CD14-positive monocyte (primary cell): ENCODE results near the gene TRPV5. TPM values are rescaled to one million over a fixed set of nuclear protein-coding genes. Genes with fewer than 3 reads are reported as not detected.

Source experiments
- DNase-seq, 3 donors: peaks; one replicate each; pipeline ENCODE4 v3.0.0-alpha.2; 2011 to 2022
- H2AFZ ChIP-seq: 2 replicates; pipeline ENCODE4 v1.6.0; 2012; ENCODE audit warnings: mild to moderate bottlenecking, low read depth, low read length, inconsistent platforms; ENCODE audit not compliant: insufficient read depth, poor library complexity, severe bottlenecking
- H3K27ac ChIP-seq, 2 donors: 1 replicate in 1 of 2; 2 replicates in 1 of 2; pipeline ENCODE4 v1.5.1; 2012 to 2013; ENCODE audit warnings: low read length in 2 of 2, control low read depth in 1 of 2, inconsistent platforms in 1 of 2, low read depth in 1 of 2, mild to moderate bottlenecking in 1 of 2
- H3K27me3 ChIP-seq, 2 donors: one replicate each; pipeline versions ENCODE4 v1.6.0 to v1.6.1; 2011 to 2013; ENCODE audit warnings: low read length in 2 of 2; ENCODE audit not compliant: control insufficient read depth in 2 of 2, insufficient read depth in 2 of 2
- H3K36me3 ChIP-seq, 2 donors: replicated peaks in 1 of 2; 1 replicate in 1 of 2; 2 replicates in 1 of 2; pipeline versions ENCODE4 v1.5.1 to v1.6.1; 2012 to 2013; ENCODE audit warnings: low read length in 2 of 2, control low read depth in 1 of 2, inconsistent platforms in 1 of 2, mild to moderate bottlenecking in 1 of 2; ENCODE audit not compliant: insufficient read depth in 2 of 2, control insufficient read depth in 1 of 2
- H3K4me1 ChIP-seq, 2 donors: 1 replicate in 1 of 2; 2 replicates in 1 of 2; pipeline versions ENCODE4 v1.5.1 to v1.6.1; 2012 to 2013; ENCODE audit warnings: low read length in 2 of 2, control low read depth in 1 of 2, inconsistent platforms in 1 of 2, mild to moderate bottlenecking in 1 of 2, moderate library complexity in 1 of 2; ENCODE audit not compliant: insufficient read depth in 2 of 2, control insufficient read depth in 1 of 2
- H3K4me2 ChIP-seq: replicated peaks from 2 replicates; pipeline ENCODE3; 2012; ENCODE audit warnings: low read length, moderate library complexity, mild to moderate bottlenecking; ENCODE audit not compliant: poor library complexity, severe bottlenecking; ENCODE audit errors: extremely low read depth
- H3K4me3 ChIP-seq, 3 experiments: fragments of 200-600 bp in 1 of 3; sonication (generic) in 1 of 3; replicated peaks in 1 of 3; 1 replicate in 2 of 3; 2 replicates in 1 of 3; pipeline ENCODE4 v1.5.1; 2011 to 2013; ENCODE audit warnings: low read length in 3 of 3, mild to moderate bottlenecking in 3 of 3, control low read depth in 2 of 3, low read depth in 2 of 3, inconsistent platforms in 1 of 3, moderate library complexity in 1 of 3
- H3K79me2 ChIP-seq: 2 replicates; pipeline ENCODE4 v1.6.0; 2012; ENCODE audit warnings: mild to moderate bottlenecking, control low read depth, inconsistent platforms, low read length, moderate library complexity; ENCODE audit not compliant: insufficient read depth
- H3K9ac ChIP-seq: 2 replicates; pipeline ENCODE4 v1.6.0; 2017; ENCODE audit warnings: low read length, mild to moderate bottlenecking; ENCODE audit not compliant: insufficient read depth, poor library complexity, severe bottlenecking
- H3K9me3 ChIP-seq, 2 donors: replicated peaks in 1 of 2; 1 replicate in 1 of 2; 2 replicates in 1 of 2; pipeline versions ENCODE4 v1.5.1 to v1.6.1; 2012 to 2013; ENCODE audit warnings: low read length in 2 of 2, control low read depth in 1 of 2; ENCODE audit not compliant: control insufficient read depth in 1 of 2, insufficient read depth in 1 of 2
- H4K20me1 ChIP-seq: 2 replicates; pipeline ENCODE4 v1.6.0; 2012; ENCODE audit warnings: mild to moderate bottlenecking, low read length, control low read depth, moderate library complexity; ENCODE audit not compliant: insufficient read depth
- H3K27ac Mint-ChIP-seq, 7 donors: one replicate each; pipeline ENCODE4 v1.8.0; 2020; ENCODE audit warnings: mild to moderate bottlenecking in 7 of 7, mixed read lengths in 7 of 7, moderate library complexity in 6 of 7, inconsistent platforms in 2 of 7
- H3K27me3 Mint-ChIP-seq, 3 donors: one replicate each; pipeline ENCODE4 v1.8.0; 2021 to 2022; ENCODE audit warnings: low read depth in 3 of 3, mild to moderate bottlenecking in 3 of 3, mixed read lengths in 3 of 3, moderate library complexity in 3 of 3, inconsistent platforms in 1 of 3
- H3K36me3 Mint-ChIP-seq, 2 donors: one replicate each; pipeline ENCODE4 v1.8.0; 2020; ENCODE audit warnings: mixed read lengths in 2 of 2, inconsistent platforms in 1 of 2, mild to moderate bottlenecking in 1 of 2
- H3K4me1 Mint-ChIP-seq: one replicate; pipeline ENCODE4 v1.8.0; 2020; ENCODE audit warnings: mild to moderate bottlenecking, mixed read lengths
- H3K4me3 Mint-ChIP-seq, 2 donors: one replicate each; pipeline ENCODE4 v1.8.0; 2020; ENCODE audit warnings: mild to moderate bottlenecking in 2 of 2, mixed read lengths in 2 of 2, moderate library complexity in 1 of 2
- H3K9me3 Mint-ChIP-seq, 7 donors: one replicate each; pipeline ENCODE4 v1.8.0; 2020 to 2022; ENCODE audit warnings: mixed read lengths in 7 of 7, mild to moderate bottlenecking in 6 of 7, moderate library complexity in 6 of 7, inconsistent platforms in 2 of 7
- intact Hi-C, 2 donors: fragments of 100-400 bp; cut with micrococcal nuclease; formaldehyde crosslinking; loops; one replicate each; pipeline versions ENCODE4 v1.15.0 to v1.15.1; 2023
- polyA plus RNA-seq, 3 donors: library from polyadenylated mRNA; depleted of rRNA in 1 of 3; unstranded in 2 of 3; stranded (reverse) in 1 of 3; fragments of 300-500 nt in 2 of 3; fragments of >200 nt in 1 of 3; fragmentation: Illumina TruSeq in 2 of 3; gene quantifications; 1 replicate in 2 of 3; 2 replicates in 1 of 3; pipeline ENCODE4 v1.2.3, GENCODE V29; 2012 to 2021
- TF ChIP-seq, protein P1 (sequence below): fragments of 200-600 bp; IDR thresholded peaks from one replicate; pipeline ENCODE4 v1.8.0; 2022; ENCODE audit warnings: antibody characterized with exemption, mild to moderate bottlenecking

The TRPV5 gene
- polyA plus RNA-seq, 3 donors, result not detected

- H3K27me3 ChIP-seq, result no peaks in the 10 kb centered on the region
- Mint-ChIP-seq H3K27me3 (peaks cover 0 to 3% (median 0%) of the 10 kb centered on the region in 3 donors), H3K27ac (no peak overlapping the region), H3K4me3 (no peak overlapping the region), H3K4me1 (peaks cover 27% of the 10 kb centered on the region), H3K9me3 (peaks cover 0 to 1% (median 0%) of the 10 kb centered on the region in 7 donors), H3K36me3 (peaks cover 33 to 34% of the 10 kb centered on the region in 2 donors)
- no peak overlapping the region for H3K4me3 ChIP-seq
- H3K79me2 ChIP-seq, result no peaks in the 10 kb centered on the region
- H4K20me1 ChIP-seq, result no peaks in the 10 kb centered on the region
- peaks cover 11 to 19% of the 10 kb centered on the region in 2 donors for H3K4me1 ChIP-seq
- intact Hi-C loops, result loop anchor here (5.0 to 10.0 kb wide), 3 partner anchors 143 to 348 kb away; no protein-coding TSS in a partner anchor
- H3K9ac ChIP-seq, result no peak overlapping the region
- H2AFZ ChIP-seq, result no peak overlapping the region
- H3K4me2 ChIP-seq, result no peak overlapping the region
- no peak overlapping the region for H3K27ac ChIP-seq
- H3K36me3 ChIP-seq, result peaks cover 15 to 36% of the 10 kb centered on the region in 2 donors
- no peaks in the 10 kb centered on the region for H3K9me3 ChIP-seq
- no peak for DNase-seq
- TF ChIP-seq, protein P1, sequence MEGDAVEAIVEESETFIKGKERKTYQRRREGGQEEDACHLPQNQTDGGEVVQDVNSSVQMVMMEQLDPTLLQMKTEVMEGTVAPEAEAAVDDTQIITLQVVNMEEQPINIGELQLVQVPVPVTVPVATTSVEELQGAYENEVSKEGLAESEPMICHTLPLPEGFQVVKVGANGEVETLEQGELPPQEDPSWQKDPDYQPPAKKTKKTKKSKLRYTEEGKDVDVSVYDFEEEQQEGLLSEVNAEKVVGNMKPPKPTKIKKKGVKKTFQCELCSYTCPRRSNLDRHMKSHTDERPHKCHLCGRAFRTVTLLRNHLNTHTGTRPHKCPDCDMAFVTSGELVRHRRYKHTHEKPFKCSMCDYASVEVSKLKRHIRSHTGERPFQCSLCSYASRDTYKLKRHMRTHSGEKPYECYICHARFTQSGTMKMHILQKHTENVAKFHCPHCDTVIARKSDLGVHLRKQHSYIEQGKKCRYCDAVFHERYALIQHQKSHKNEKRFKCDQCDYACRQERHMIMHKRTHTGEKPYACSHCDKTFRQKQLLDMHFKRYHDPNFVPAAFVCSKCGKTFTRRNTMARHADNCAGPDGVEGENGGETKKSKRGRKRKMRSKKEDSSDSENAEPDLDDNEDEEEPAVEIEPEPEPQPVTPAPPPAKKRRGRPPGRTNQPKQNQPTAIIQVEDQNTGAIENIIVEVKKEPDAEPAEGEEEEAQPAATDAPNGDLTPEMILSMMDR, result no peak
These were observed 74.1 kb downstream of the TRPV5 start for GRCh38 chr7:142859411-142859810.

Other genes starting within 250 kb of the TRPV5 start
- gene PRSS1, start 184.3 kb downstream of the TRPV5 start, polyA plus RNA-seq, result not detected
- not detected for gene PRSS2, start 162.8 kb downstream of the TRPV5 start, polyA plus RNA-seq
- 10 to 100 TPM in 1 of 3 donors, 1 to 10 TPM in 2; 7.9 to 18.2 (median 9.3) TPM for gene EPHB6, start 78.7 kb downstream of the TRPV5 start, polyA plus RNA-seq
- gene TRPV6, start 48.0 kb downstream of the TRPV5 start, polyA plus RNA-seq, result under 1 TPM in 1 of 3 donors, not detected in 2; 0.44 TPM
- under 1 TPM in 1 of 3 donors, not detected in 2; 0.84 TPM for gene LLCFC1, start 5.7 kb upstream of the TRPV5 start, polyA plus RNA-seq
- 1 to 10 TPM in 1 of 3 donors, not detected in 2; 2.5 TPM for gene KEL, start 28.6 kb upstream of the TRPV5 start, polyA plus RNA-seq
- gene OR9A2, start 93.4 kb upstream of the TRPV5 start, polyA plus RNA-seq, result not detected
- not detected for gene OR6V1, start 118.6 kb upstream of the TRPV5 start, polyA plus RNA-seq
- not detected for gene PIP, start 198.3 kb upstream of the TRPV5 start, polyA plus RNA-seq
- not detected for gene TAS2R39, start 249.7 kb upstream of the TRPV5 start, polyA plus RNA-seq